A673 (cell line): ENCODE measurements around the gene CPLX1.

Experiments
- CTCF ChIP-seq: fragments of 300-800, 200-600 bp; sonication (generic); conservative IDR thresholded peaks from 2 replicates; pipeline ENCODE4 v1.5.1; 2017; ENCODE audit warnings: low read depth, mild to moderate bottlenecking, antibody characterized with exemption, low read length, moderate library complexity, mixed read lengths
- EZH2 ChIP-seq: fragments of 200-600 bp; sonication (generic); IDR thresholded peaks from 2 replicates; pipeline ENCODE4 v1.6.1; 2017; ENCODE audit warnings: borderline replicate concordance, low read depth, mild to moderate bottlenecking, mixed read lengths, antibody characterized with exemption, low read length; ENCODE audit not compliant: poor library complexity, severe bottlenecking

DNA sequence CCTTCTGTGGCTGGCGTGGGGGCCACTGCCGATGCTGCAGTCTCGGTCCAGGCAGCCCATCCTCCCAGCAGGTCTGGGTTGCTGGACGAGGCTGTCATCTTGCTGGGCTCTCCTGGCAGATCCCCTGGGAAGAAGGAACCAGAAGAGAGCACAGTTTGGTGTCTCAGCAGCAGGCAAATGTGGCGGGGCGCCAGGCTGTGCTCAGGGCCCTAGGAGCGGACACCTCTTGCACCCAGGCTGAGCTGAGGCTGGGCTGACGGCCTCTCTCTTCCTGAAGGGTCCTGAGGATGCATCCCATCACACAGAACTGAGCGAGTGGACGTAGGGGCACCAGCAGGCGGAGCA, 39.2 kb upstream of the CPLX1 start:
- TF ChIP-seq CTCF (no peak), EZH2 (no peak)
